Natural killer cell (primary cell): ENCODE measurements around the gene LSAMP. TPM values are rescaled to one million over a fixed set of nuclear protein-coding genes. Genes with fewer than 3 reads are reported as not detected.

Source experiments
- ATAC-seq, 3 donors: fragments of 150-1000 bp in 2 of 3; fragments of 200-7000 bp in 1 of 3; cut with Tn5 transposase; 1 replicate in 1 of 3; 2 replicates in 2 of 3; pipeline ENCODE4 v1.10.0; 2021; ENCODE audit warnings: mild to moderate bottlenecking in 2 of 3, moderate library complexity in 2 of 3
- DNase-seq, 2 donors: peaks; one replicate each; pipeline versions ENCODE4 v3.0.0 to v3.0.0-alpha.2; 2013 to 2021; ENCODE audit warnings: mixed read lengths in 1 of 2
- H3K27ac ChIP-seq: one replicate; pipeline ENCODE4 v1.5.1; 2013; ENCODE audit warnings: mild to moderate bottlenecking, low read length
- H3K27me3 ChIP-seq: one replicate; pipeline ENCODE4 v1.6.1; 2013; ENCODE audit warnings: low read length; ENCODE audit not compliant: control insufficient read depth, insufficient read depth
- H3K36me3 ChIP-seq: one replicate; pipeline ENCODE4 v1.6.1; 2013; ENCODE audit warnings: low read length; ENCODE audit not compliant: control insufficient read depth, insufficient read depth
- H3K4me1 ChIP-seq: one replicate; pipeline ENCODE4 v1.6.1; 2013; ENCODE audit warnings: low read length; ENCODE audit not compliant: control insufficient read depth, insufficient read depth
- H3K4me3 ChIP-seq: one replicate; pipeline ENCODE4 v1.5.1; 2013; ENCODE audit warnings: low read length
- H3K9me3 ChIP-seq: one replicate; pipeline ENCODE4 v1.6.1; 2013; ENCODE audit warnings: low read length; ENCODE audit not compliant: control insufficient read depth, insufficient read depth
- H3K27ac Mint-ChIP-seq, 2 donors: one replicate each; pipeline ENCODE4 v1.8.0; 2022; ENCODE audit warnings: mild to moderate bottlenecking in 2 of 2, mixed read lengths in 2 of 2, moderate library complexity in 1 of 2
- H3K27me3 Mint-ChIP-seq, 2 donors: one replicate each; pipeline ENCODE4 v1.8.0; 2022; ENCODE audit warnings: low read depth in 2 of 2, mixed read lengths in 2 of 2
- H3K36me3 Mint-ChIP-seq: one replicate; pipeline ENCODE4 v1.8.0; 2022; ENCODE audit warnings: mixed read lengths
- H3K4me1 Mint-ChIP-seq, 2 donors: one replicate each; pipeline ENCODE4 v1.8.0; 2022; ENCODE audit warnings: mixed read lengths in 2 of 2
- H3K4me3 Mint-ChIP-seq: one replicate; pipeline ENCODE4 v1.8.0; 2022; ENCODE audit warnings: mild to moderate bottlenecking, moderate library complexity, mixed read lengths
- H3K9me3 Mint-ChIP-seq, 2 donors: one replicate each; pipeline ENCODE4 v1.8.0; 2022; ENCODE audit warnings: mixed read lengths in 2 of 2
- WGBS: methylation state at CpG from one replicate; pipeline ENCODE4 v1.1.7; 2013; ENCODE audit warnings: missing lambda C conversion rate; ENCODE audit not compliant: insufficient coverage; 5-methylcytosine and 5-hydroxymethylcytosine counted together
- intact Hi-C: fragments of 100-400 bp; cut with micrococcal nuclease; formaldehyde crosslinking; loops from one replicate; pipeline ENCODE4 v1.14.2; 2022
- total RNA-seq, 4 donors: library from RNA; stranded (reverse); fragments of 120-200 nt in 1 of 4; gene quantifications; one replicate each; pipeline versions ENCODE4 v1.2.3 to v1.2.4, GENCODE V29; 2013 to 2022
- TF ChIP-seq, protein P1 (sequence below): fragments of 200-600 bp; IDR thresholded peaks from one replicate; pipeline ENCODE4 v1.8.0; 2022; ENCODE audit warnings: antibody characterized with exemption

Gene LSAMP
- total RNA-seq, 3 donors from 2014 or later (not counting 1 experiment from before 2014, with no cell fraction given): not detected

DNA sequence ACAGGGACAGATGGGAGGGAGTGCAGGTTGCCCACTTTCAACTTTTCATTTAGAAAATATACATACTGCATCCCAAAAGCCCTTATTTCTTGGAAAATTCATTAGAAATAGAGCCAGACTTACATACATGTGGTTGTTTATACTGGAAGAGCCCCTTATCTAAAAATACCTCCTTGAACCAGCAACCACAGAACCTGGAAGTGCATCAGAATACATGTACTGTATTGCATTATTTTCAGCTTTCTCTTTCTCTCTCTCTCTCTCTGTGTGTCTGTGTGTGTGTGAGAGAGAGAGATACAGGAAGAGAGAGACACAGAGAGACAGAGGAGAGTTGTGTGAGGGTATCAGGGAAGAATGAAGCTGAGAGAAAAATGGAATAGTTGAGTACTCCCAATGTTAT, 29.5 kb upstream of the LSAMP start:
- Histone ChIP-seq H3K27me3 (no peaks in the 10 kb centered on the region), H3K4me1 (no peaks in the 10 kb centered on the region), H3K27ac (no peak overlapping the region), H3K4me3 (no peak overlapping the region), H3K9me3 (peaks cover 12% of the 10 kb centered on the region), H3K36me3 (no peaks in the 10 kb centered on the region)
- no peak overlapping the region for H3K4me3 Mint-ChIP-seq
- H3K9me3 Mint-ChIP-seq: peaks cover 15 to 25% of the 10 kb centered on the region in 2 donors
- peaks cover 18% of the 10 kb centered on the region for H3K36me3 Mint-ChIP-seq
- DNase-seq: no peak
- intact Hi-C loops: no loop called here
- H3K27me3 Mint-ChIP-seq: no peaks in the 10 kb centered on the region
- TF ChIP-seq, protein P1, sequence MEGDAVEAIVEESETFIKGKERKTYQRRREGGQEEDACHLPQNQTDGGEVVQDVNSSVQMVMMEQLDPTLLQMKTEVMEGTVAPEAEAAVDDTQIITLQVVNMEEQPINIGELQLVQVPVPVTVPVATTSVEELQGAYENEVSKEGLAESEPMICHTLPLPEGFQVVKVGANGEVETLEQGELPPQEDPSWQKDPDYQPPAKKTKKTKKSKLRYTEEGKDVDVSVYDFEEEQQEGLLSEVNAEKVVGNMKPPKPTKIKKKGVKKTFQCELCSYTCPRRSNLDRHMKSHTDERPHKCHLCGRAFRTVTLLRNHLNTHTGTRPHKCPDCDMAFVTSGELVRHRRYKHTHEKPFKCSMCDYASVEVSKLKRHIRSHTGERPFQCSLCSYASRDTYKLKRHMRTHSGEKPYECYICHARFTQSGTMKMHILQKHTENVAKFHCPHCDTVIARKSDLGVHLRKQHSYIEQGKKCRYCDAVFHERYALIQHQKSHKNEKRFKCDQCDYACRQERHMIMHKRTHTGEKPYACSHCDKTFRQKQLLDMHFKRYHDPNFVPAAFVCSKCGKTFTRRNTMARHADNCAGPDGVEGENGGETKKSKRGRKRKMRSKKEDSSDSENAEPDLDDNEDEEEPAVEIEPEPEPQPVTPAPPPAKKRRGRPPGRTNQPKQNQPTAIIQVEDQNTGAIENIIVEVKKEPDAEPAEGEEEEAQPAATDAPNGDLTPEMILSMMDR: no peak
- no peak overlapping the region for H3K27ac Mint-ChIP-seq
- no peaks in the 10 kb centered on the region for H3K4me1 Mint-ChIP-seq
- ATAC-seq: no peak

GRCh38 chr3:116474032-116474780, 28.9 kb upstream of the LSAMP start:
- Mint-ChIP-seq H3K4me3 (no peak overlapping the region), H3K27me3 (no peaks in the 10 kb centered on the region), H3K9me3 (peaks cover 17 to 29% of the 10 kb centered on the region in 2 donors), H3K4me1 (no peaks in the 10 kb centered on the region), H3K36me3 (peaks cover 15% of the 10 kb centered on the region), H3K27ac (no peak overlapping the region)
- 14% methylated on average over 2 of the region's 2 CpGs for WGBS
- no peaks in the 10 kb centered on the region for H3K36me3 ChIP-seq
- no peak overlapping the region for H3K27ac ChIP-seq
- ATAC-seq (no peak), DNase-seq (no peak)
- H3K4me3 ChIP-seq: no peak overlapping the region
- intact Hi-C loops: no loop called here
- H3K9me3 ChIP-seq: peaks cover 11% of the 10 kb centered on the region
- TF ChIP-seq, protein P1: no peak
- no peaks in the 10 kb centered on the region for H3K4me1 ChIP-seq
- no peaks in the 10 kb centered on the region for H3K27me3 ChIP-seq

GRCh38 chr3:116473602-116474001, 28.3 kb upstream of the LSAMP start:
- DNase-seq (no peak), ATAC-seq (no peak)
- Mint-ChIP-seq H3K4me1 (no peaks in the 10 kb centered on the region), H3K9me3 (peaks cover 17 to 29% of the 10 kb centered on the region in 2 donors), H3K4me3 (no peak overlapping the region), H3K27me3 (no peaks in the 10 kb centered on the region), H3K36me3 (peaks cover 15% of the 10 kb centered on the region), H3K27ac (no peak overlapping the region)
- Histone ChIP-seq H3K27me3 (no peaks in the 10 kb centered on the region), H3K36me3 (no peaks in the 10 kb centered on the region), H3K4me1 (no peaks in the 10 kb centered on the region), H3K9me3 (peaks cover 9% of the 10 kb centered on the region), H3K27ac (no peak overlapping the region), H3K4me3 (no peak overlapping the region)
- intact Hi-C loops: no loop called here
- TF ChIP-seq, protein P1: no peak

- H3K36me3 Mint-ChIP-seq: peaks cover 15% of the 10 kb centered on the region
- Histone ChIP-seq H3K9me3 (peaks cover 9% of the 10 kb centered on the region), H3K4me1 (no peaks in the 10 kb centered on the region), H3K27me3 (no peaks in the 10 kb centered on the region), H3K27ac (no peak overlapping the region), H3K4me3 (no peak overlapping the region), H3K36me3 (no peaks in the 10 kb centered on the region)
- no peak overlapping the region for H3K4me3 Mint-ChIP-seq
- 81% methylated on average over 3 of the region's 4 CpGs for WGBS
- H3K4me1 Mint-ChIP-seq: no peaks in the 10 kb centered on the region
- H3K9me3 Mint-ChIP-seq: peaks cover 17 to 22% of the 10 kb centered on the region in 2 donors
- H3K27ac Mint-ChIP-seq: no peak overlapping the region
- no peak for DNase-seq
- intact Hi-C loops: no loop called here
- TF ChIP-seq, protein P1: no peak
- no peak for ATAC-seq
- no peaks in the 10 kb centered on the region for H3K27me3 Mint-ChIP-seq
Observed at GRCh38 chr3:116470605-116471197, 25.4 kb upstream of the LSAMP start.
